ENCODE results near the gene RPS6KA4. TPM values are rescaled to one million over a fixed set of nuclear protein-coding genes. Genes with fewer than 3 reads are reported as not detected.
A peak's percentile ranks its signal among the peaks of the same experiment; 100 is the strongest.

The RPS6KA4 gene
- total RNA-seq, 1 experiment from 2014 or later: 67.3 TPM

GRCh38 chr11:64400102-64400501 is 41.1 kb downstream of the RPS6KA4 start:
- no peak overlapping the region; a peak in 1 of 4 replicates for H3K4me3 ChIP-seq (replicated peaks in 1 of 2; ENCODE audit: low read depth in 1 of 2, low read length in 2 of 2)
- H3K9ac ChIP-seq (ENCODE audit: low read length): no peak overlapping the region
- CTCF ChIA-PET: interaction anchor here (1.0 kb wide), 1 partner anchor 49 kb away, joined by 4 read pairs; no protein-coding TSS in a partner anchor
- H3K9me3 ChIP-seq (ENCODE audit: control insufficient read depth in 1 of 2, insufficient read depth in 1 of 2, low read depth in 1 of 2, low read length in 2 of 2): no peaks in the 10 kb centered on the region
- H4K20me1 ChIP-seq (ENCODE audit: insufficient read depth): no peaks in the 10 kb centered on the region
- H3K4me1 ChIP-seq (ENCODE audit: control insufficient read depth in 1 of 2, insufficient read depth in 2 of 2, low read length in 2 of 2): peaks cover 6 to 12% of the 10 kb centered on the region in 2 experiments
- no peaks in the 10 kb centered on the region for H3K9me2 ChIP-seq (ENCODE audit: insufficient read depth)
- TF ChIP-seq SIN3A (IDR thresholded peaks at IDR 0.05; ENCODE audit: low read depth) (no peak), JUND (IDR thresholded peaks at IDR 0.05) (peak; percentile 50), FOSL1 (IDR thresholded peaks at IDR 0.05; ENCODE audit: low read depth) (peak; percentile 41; the same call in 1 of the 2 replicates), SP1 (IDR thresholded peaks at IDR 0.05; ENCODE audit: low read depth) (peak; percentile 29; the same call in 1 of the 2 replicates), RAD21 (IDR thresholded peaks at IDR 0.05; ENCODE audit: low read depth) (no peak), CTCF (IDR thresholded peaks at IDR 0.05 in 2 of 3, conservative IDR thresholded peaks at IDR 0.05 in 1 of 3; ENCODE audit: borderline replicate concordance in 1 of 3, insufficient read depth in 1 of 3, low read depth in 2 of 3, low read length in 2 of 3) (no peak), EZH2 (IDR thresholded peaks at IDR 0.05) (no peak), CBX3 (IDR thresholded peaks at IDR 0.05; ENCODE audit: low read depth) (no peak), CEBPB (IDR thresholded peaks at IDR 0.05; ENCODE audit: low read depth) (peak; percentile 64; the same call in 1 of the 2 replicates), EGR1 (IDR thresholded peaks at IDR 0.05; ENCODE audit: low read depth) (no peak), ZBTB33 (IDR thresholded peaks at IDR 0.05; ENCODE audit: extremely low read depth, insufficient replicate concordance, low read length) (no peak), ZNF274 (IDR thresholded peaks at IDR 0.05; ENCODE audit: low read depth, low read length) (no peak), TCF7L2 (IDR thresholded peaks at IDR 0.05; ENCODE audit: borderline replicate concordance, extremely low read depth, insufficient read depth, insufficient read length) (no peak)
- TF ChIP-seq, protein P1, sequence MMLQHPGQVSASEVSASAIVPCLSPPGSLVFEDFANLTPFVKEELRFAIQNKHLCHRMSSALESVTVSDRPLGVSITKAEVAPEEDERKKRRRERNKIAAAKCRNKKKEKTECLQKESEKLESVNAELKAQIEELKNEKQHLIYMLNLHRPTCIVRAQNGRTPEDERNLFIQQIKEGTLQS (IDR thresholded peaks at IDR 0.05): no peak
- no peak overlapping the region for H3K27ac ChIP-seq (ENCODE audit: low read depth, low read length)
- DNase-seq (ENCODE audit: low read depth, low spot score) (no peak), ATAC-seq (peak; percentile 78)
- no peaks in the 10 kb centered on the region for H3K27me3 ChIP-seq (ENCODE audit: insufficient read depth, low read length)
- H2AFZ ChIP-seq (ENCODE audit: low read depth, low read length, poor library complexity, severe bottlenecking): peak overlapping the region; percentile 31
- POLR2A ChIA-PET: interaction anchor here (1.7 kb wide), 1 partner anchor 11 kb away, joined by 4 read pairs; no protein-coding TSS in a partner anchor
- intact Hi-C loops (cut with micrococcal nuclease): no loop called here
- RAD21 ChIA-PET (ENCODE audit: low non-redundant PET in 1 of 2, low total read pairs in 2 of 2, uncharacterized antibody in 2 of 2, unreplicated experiment in 2 of 2): interaction anchor here in 1 of 2 experiments (0.6 kb wide), 1 partner anchor 29 kb away, joined by 3 read pairs; no protein-coding TSS in a partner anchor
- H3K79me2 ChIP-seq (ENCODE audit: insufficient read depth, low read length): no peaks in the 10 kb centered on the region
- H3K36me3 ChIP-seq (ENCODE audit: control insufficient read depth in 1 of 2, insufficient read depth in 2 of 2, low read length in 2 of 2): no peaks in the 10 kb centered on the region
- peak overlapping the region; percentile 54 for H3K4me2 ChIP-seq (ENCODE audit: low read length)
- BruUV-seq (replicated peaks): no TSS peak

Measured in HCT116 (cell line).